ENCODE data around the gene SULT1A3.

- no peak for TF ChIP-seq POLR2A (IDR thresholded peaks at IDR 0.05)
- TF ChIP-seq, protein P1, sequence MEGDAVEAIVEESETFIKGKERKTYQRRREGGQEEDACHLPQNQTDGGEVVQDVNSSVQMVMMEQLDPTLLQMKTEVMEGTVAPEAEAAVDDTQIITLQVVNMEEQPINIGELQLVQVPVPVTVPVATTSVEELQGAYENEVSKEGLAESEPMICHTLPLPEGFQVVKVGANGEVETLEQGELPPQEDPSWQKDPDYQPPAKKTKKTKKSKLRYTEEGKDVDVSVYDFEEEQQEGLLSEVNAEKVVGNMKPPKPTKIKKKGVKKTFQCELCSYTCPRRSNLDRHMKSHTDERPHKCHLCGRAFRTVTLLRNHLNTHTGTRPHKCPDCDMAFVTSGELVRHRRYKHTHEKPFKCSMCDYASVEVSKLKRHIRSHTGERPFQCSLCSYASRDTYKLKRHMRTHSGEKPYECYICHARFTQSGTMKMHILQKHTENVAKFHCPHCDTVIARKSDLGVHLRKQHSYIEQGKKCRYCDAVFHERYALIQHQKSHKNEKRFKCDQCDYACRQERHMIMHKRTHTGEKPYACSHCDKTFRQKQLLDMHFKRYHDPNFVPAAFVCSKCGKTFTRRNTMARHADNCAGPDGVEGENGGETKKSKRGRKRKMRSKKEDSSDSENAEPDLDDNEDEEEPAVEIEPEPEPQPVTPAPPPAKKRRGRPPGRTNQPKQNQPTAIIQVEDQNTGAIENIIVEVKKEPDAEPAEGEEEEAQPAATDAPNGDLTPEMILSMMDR (IDR thresholded peaks at IDR 0.05): no peak
Observed at GRCh38 chr16:30180741-30181140, 18.3 kb upstream of the SULT1A3 start.
